GM21515 (cell line): Measurements from ENCODE around the gene XPO6.

Source experiments
- ATAC-seq: cut with Tn5 transposase; IDR thresholded peaks from one replicate; pipeline ENCODE4 v1.9.1; 2021; ENCODE audit not compliant: unreplicated experiment

Gene XPO6

GRCh38 chr16:28067604-28068379 lies 144.0 kb downstream of the XPO6 start:
- no peak for ATAC-seq

DNA sequence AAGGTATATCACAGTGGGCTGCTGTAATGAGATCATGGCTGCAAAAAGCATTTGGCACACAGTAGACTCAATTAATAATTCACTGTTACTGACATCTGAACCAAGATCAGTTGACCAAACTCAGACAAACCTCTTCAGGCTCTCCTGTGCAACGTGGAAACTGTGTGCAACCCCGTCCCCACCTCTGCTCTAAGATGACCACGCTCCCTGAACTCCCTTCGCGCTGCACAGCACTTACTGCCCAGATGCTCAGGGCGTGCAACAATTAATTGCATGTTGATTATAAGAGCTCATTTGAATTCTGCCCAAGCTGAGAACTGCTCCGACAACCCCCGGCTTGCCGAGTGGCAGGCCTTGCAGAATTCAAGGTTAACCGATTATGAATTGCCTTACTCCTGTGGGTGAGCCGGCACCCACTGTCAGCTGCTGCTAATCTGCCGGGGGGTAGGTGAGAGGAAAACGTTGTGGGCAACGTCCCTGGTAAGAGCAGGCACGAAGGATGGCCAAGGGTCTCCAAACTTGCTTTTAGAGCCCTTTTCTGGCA lies 147.0 kb downstream of the XPO6 start:
- no peak for ATAC-seq

GRCh38 chr16:28064150-28064549 lies 147.6 kb downstream of the XPO6 start:
- ATAC-seq = no peak

DNA sequence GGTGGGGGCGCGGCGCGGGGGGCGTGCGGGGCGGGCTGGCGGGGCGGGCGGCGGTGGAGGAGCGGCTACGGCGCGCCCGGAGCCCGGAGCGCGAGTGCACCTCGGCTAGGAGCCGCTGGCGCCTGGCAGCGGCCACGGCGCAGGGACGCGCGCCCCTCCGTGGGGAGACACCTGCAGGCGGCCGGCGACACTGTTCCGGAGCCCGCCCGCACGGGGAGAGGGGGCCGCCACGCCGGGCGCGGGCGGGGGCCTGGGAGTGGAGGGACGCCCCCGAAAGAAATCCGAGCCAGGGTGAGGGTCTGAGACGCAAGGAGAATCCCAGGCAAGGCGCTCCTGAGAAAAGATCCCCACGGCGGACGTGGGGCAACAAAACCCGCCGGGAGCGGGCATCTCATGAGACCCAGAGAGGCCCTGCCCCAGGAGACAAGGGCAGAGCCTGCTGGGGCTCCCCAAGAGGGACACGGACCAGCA lies 148.1 kb downstream of the XPO6 start, which contains the start of gene GSG1L:
Gene GSG1L (minus strand): TSS at position 124 of the 471 bp plus-strand sequence. CDS start 290 bp downstream, outside the sequence.
- ATAC-seq = no peak

DNA sequence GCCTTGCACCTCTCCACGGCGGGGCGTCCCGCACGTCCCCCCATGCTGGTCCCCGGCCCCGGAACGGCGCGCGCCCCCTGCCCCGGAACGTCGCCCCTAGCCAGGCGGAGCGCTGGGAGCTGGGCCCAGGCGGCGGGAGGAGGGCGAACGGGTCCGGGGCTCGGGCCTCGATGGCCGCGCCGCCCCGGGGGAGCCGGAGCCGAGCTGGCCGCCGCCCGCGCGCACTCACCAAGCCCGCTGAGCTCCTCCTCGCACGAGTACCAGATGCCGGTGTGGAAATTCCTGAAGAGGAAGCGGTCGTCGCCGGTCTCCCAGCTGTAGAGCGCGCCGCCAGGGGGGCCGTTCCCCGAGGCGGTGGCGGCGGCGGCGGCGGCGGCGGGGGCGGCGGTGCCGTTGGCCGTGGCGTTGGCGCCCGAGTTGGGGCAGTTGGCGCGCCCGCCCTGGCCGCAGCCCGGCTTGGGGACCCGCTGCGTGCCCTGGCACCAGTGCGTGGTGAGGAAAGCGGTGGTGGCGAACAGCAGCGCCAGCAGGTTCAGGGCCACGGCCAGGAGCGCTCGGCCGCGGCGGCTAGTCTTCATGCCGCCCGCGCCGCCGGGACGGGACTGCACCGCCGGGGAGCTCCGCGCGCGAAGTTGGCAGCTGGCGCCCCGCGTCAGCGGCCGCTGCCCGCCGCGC lies 148.8 kb downstream of the XPO6 start:
- ATAC-seq = no peak

DNA sequence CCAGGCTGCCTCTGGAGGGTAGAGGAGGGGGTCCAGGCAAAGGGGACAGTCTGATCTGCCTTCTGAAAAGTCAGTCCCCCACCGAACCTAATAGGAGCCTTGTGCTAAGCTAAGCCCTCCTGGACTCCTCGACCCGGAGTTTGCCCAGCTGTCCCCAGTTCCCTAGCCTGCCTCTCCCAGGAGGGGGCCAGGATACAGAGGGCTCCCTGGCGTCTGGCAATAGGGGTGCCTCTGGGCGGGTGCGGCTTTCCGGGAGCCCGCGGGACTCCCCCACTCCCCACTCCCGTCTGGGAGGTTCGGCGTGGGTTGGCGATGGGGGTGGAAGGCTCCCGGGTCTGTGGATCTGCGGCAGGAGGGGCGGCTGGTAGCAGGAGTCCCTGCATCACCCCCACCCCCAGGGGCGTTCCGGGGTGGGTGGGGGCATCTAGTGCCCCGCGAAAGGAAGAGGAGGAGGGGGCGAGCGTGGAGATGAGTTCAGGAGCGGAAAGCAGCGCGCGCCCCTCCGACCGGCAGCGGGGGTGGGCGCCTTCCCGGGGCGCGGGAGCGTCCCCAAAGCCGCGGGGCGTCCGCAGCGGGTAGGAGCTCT lies 149.4 kb downstream of the XPO6 start:
- no peak for ATAC-seq

GRCh38 chr16:28061352-28062101 lies 150.2 kb downstream of the XPO6 start:
- no peak for ATAC-seq

- no peak for ATAC-seq
Measured at GRCh38 chr16:28059841-28060575, 151.8 kb downstream of the XPO6 start.

- ATAC-seq = no peak
Measured at GRCh38 chr16:28058839-28059589, 152.8 kb downstream of the XPO6 start.

GRCh38 chr16:28057949-28058348 lies 153.8 kb downstream of the XPO6 start:
- ATAC-seq = no peak

GRCh38 chr16:28053461-28053860 lies 158.3 kb downstream of the XPO6 start:
- ATAC-seq = no peak

DNA sequence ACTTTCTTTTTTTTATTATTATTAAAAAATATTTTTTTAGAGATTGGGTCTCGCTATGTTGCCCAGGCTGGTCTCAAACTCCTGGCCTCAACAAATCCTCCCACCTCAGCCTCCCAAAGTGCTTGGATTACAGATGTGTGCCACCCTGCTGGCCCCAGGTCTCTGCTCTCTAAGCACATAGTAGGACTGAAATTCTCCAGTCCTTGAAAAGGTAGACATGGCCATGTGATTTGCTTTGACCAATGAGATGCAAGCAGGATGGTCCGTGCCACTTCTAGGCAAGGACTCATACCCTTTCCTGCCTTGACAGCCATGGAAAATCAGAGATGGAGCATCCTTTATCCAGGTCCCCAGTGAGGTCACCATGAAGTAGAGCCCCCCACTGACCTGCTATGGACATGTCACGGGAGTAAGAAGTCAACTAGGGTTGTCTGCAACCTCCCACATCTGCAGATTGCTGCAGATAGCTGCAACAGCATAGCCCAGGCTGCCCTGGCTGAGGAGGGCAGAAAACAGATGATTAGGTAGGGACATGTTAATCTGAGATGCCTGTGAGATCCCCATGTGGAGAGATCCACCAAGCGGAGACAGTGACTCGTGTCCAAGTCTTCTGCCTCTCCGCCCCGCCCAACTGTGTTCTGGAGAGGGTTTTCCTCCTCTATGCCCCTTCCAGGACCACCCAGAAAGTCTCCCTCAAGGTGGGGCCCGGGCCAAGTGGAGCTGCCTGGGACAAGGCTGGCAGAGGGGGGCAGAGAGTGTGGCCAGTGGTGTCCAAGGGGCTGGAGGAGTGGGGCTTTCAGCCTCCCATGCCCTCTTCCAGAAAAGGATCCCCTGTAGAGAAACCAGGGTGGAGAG lies 159.3 kb downstream of the XPO6 start:
- no peak for ATAC-seq

- ATAC-seq = no peak
Measured at GRCh38 chr16:28051486-28051885, 160.3 kb downstream of the XPO6 start.
